GM12865 (cell line): ENCODE data around the gene TTL.

Experiments used
- DNase-seq: peaks from one replicate; pipeline ENCODE4 v3.0.0; 2010; ENCODE audit warnings: low read depth
- H3K4me3 ChIP-seq: 2 replicates; pipeline ENCODE4 v1.5.1; 2011; ENCODE audit warnings: mild to moderate bottlenecking, low read depth, low read length, control low read depth
- CTCF ChIP-seq: IDR thresholded peaks from 2 replicates; pipeline ENCODE4 v1.5.1; 2011; ENCODE audit warnings: low read length, control low read depth, low read depth, inconsistent platforms; ENCODE audit not compliant: insufficient read depth; ENCODE audit errors: missing control alignments

The TTL gene

GRCh38 chr2:112449854-112450253 lies 32.1 kb upstream of the TTL start:
- H3K4me3 ChIP-seq = no peak overlapping the region
- no peak for TF ChIP-seq CTCF
- DNase-seq = no peak

- TF ChIP-seq CTCF = no peak
- no peak overlapping the region for H3K4me3 ChIP-seq
- no peak for DNase-seq
Measured at GRCh38 chr2:112451317-112451716, 30.6 kb upstream of the TTL start.

- TF ChIP-seq CTCF = no peak
- H3K4me3 ChIP-seq = no peak overlapping the region
- no peak for DNase-seq
Measured at GRCh38 chr2:112454586-112454985, 27.4 kb upstream of the TTL start.

- no peak for DNase-seq
- TF ChIP-seq CTCF = no peak
- no peak overlapping the region for H3K4me3 ChIP-seq
Measured at GRCh38 chr2:112459372-112459771, 22.6 kb upstream of the TTL start.

- no peak overlapping the region for H3K4me3 ChIP-seq
- DNase-seq = no peak
- TF ChIP-seq CTCF = no peak
Measured at GRCh38 chr2:112462178-112462577, 19.8 kb upstream of the TTL start.

- no peak overlapping the region for H3K4me3 ChIP-seq
- no peak for TF ChIP-seq CTCF
- no peak for DNase-seq
Measured at GRCh38 chr2:112463256-112463655, 18.7 kb upstream of the TTL start.

- H3K4me3 ChIP-seq = no peak overlapping the region
- no peak for TF ChIP-seq CTCF
- no peak for DNase-seq
Measured at GRCh38 chr2:112465382-112465781, 16.6 kb upstream of the TTL start.
